ENCODE results near the gene BTBD2. TPM values are rescaled to one million over a fixed set of nuclear protein-coding genes. Genes with fewer than 3 reads are reported as not detected.
A peak's percentile ranks its signal among the peaks of the same experiment; 100 is the strongest.

The BTBD2 gene
- polyA plus RNA-seq, 3 donors, result 2.8 to 36.0 (median 3.3) TPM

- peaks cover 31 to 86% of the 10 kb centered on the region in 2 donors for H3K36me3 Mint-ChIP-seq
- no peaks in the 10 kb centered on the region for H3K4me1 Mint-ChIP-seq
- DNase-seq, result peak in 1 of 3 donors; percentile 3
- H2AFZ ChIP-seq (ENCODE audit: insufficient read depth, low read depth, low read length, poor library complexity, severe bottlenecking), result no peak overlapping the region
- no peaks in the 10 kb centered on the region for H3K9me3 ChIP-seq (replicated peaks in 1 of 2; ENCODE audit: control insufficient read depth in 1 of 2, insufficient read depth in 1 of 2, low read length in 2 of 2)
- H3K4me2 ChIP-seq (replicated peaks; ENCODE audit: extremely low read depth, low read length, poor library complexity, severe bottlenecking), result no peak overlapping the region
- no peaks in the 10 kb centered on the region for H3K4me1 ChIP-seq (ENCODE audit: control insufficient read depth in 1 of 2, insufficient read depth in 2 of 2, low read length in 2 of 2)
- no peak overlapping the region for H3K4me3 ChIP-seq (replicated peaks in 1 of 3; ENCODE audit: low read depth in 2 of 3, low read length in 3 of 3)
- peaks cover 64 to 81% of the 10 kb centered on the region in 2 donors for H3K36me3 ChIP-seq (replicated peaks in 1 of 2; ENCODE audit: control insufficient read depth in 1 of 2, insufficient read depth in 2 of 2, low read length in 2 of 2)
- peak overlapping the region in 2 of 7 donors; percentile 53 to 69 for H3K27ac Mint-ChIP-seq
- H3K79me2 ChIP-seq (ENCODE audit: insufficient read depth, low read length), result no peaks in the 10 kb centered on the region
- 86% methylated on average over 28 of the region's 42 CpGs for WGBS (ENCODE audit: insufficient coverage)
- no peaks in the 10 kb centered on the region for H3K9me3 Mint-ChIP-seq
- peaks cover 76% of the 10 kb centered on the region for H4K20me1 ChIP-seq (ENCODE audit: insufficient read depth, low read length)
- intact Hi-C loops (cut with micrococcal nuclease), result no loop called here
- H3K9ac ChIP-seq (ENCODE audit: insufficient read depth, low read length, poor library complexity, severe bottlenecking), result no peak overlapping the region
- peaks cover 0 to 2% (median 0%) of the 10 kb centered on the region in 3 donors for H3K27me3 Mint-ChIP-seq (ENCODE audit: low read depth in 3 of 3)
- no peak overlapping the region for H3K4me3 Mint-ChIP-seq
- no peaks in the 10 kb centered on the region for H3K27me3 ChIP-seq (ENCODE audit: control insufficient read depth in 2 of 2, insufficient read depth in 2 of 2, low read length in 2 of 2)
- no peak for TF ChIP-seq CTCF (IDR thresholded peaks at IDR 0.05)
- H3K27ac ChIP-seq (ENCODE audit: low read depth in 1 of 2, low read length in 2 of 2), result peak overlapping the region in 1 of 2 donors; percentile 14
Observed at GRCh38 chr19:1987197-1988187, 28.0 kb downstream of the BTBD2 start.

- intact Hi-C loops (cut with micrococcal nuclease), result no loop called here
- WGBS (ENCODE audit: insufficient coverage), result 92% methylated on average over 40 of the region's 42 CpGs
- H3K4me3 Mint-ChIP-seq, result no peak overlapping the region
Observed at GRCh38 chr19:1986357-1987162, 29.0 kb downstream of the BTBD2 start.

More at GRCh38 chr19:1986357-1987162, 29.0 kb downstream of the BTBD2 start:
- Histone ChIP-seq H4K20me1 (ENCODE audit: insufficient read depth, low read length) (peaks cover 76% of the 10 kb centered on the region), H3K27ac (ENCODE audit: low read depth in 1 of 2, low read length in 2 of 2) (no peak overlapping the region), H3K9me3 (replicated peaks in 1 of 2; ENCODE audit: control insufficient read depth in 1 of 2, insufficient read depth in 1 of 2, low read length in 2 of 2) (no peaks in the 10 kb centered on the region), H3K4me3 (replicated peaks in 1 of 3; ENCODE audit: low read depth in 2 of 3, low read length in 3 of 3) (no peak overlapping the region), H3K4me2 (replicated peaks; ENCODE audit: extremely low read depth, low read length, poor library complexity, severe bottlenecking) (no peak overlapping the region), H3K36me3 (replicated peaks in 1 of 2; ENCODE audit: control insufficient read depth in 1 of 2, insufficient read depth in 2 of 2, low read length in 2 of 2) (peaks cover 72 to 89% of the 10 kb centered on the region in 2 donors), H3K27me3 (ENCODE audit: control insufficient read depth in 2 of 2, insufficient read depth in 2 of 2, low read length in 2 of 2) (no peaks in the 10 kb centered on the region), H3K79me2 (ENCODE audit: insufficient read depth, low read length) (no peaks in the 10 kb centered on the region), H2AFZ (ENCODE audit: insufficient read depth, low read depth, low read length, poor library complexity, severe bottlenecking) (no peak overlapping the region), H3K4me1 (ENCODE audit: control insufficient read depth in 1 of 2, insufficient read depth in 2 of 2, low read length in 2 of 2) (no peaks in the 10 kb centered on the region), H3K9ac (ENCODE audit: insufficient read depth, low read length, poor library complexity, severe bottlenecking) (no peak overlapping the region)
- DNase-seq, result peak in 1 of 3 donors; percentile 2
- peaks cover 0 to 2% (median 0%) of the 10 kb centered on the region in 3 donors for H3K27me3 Mint-ChIP-seq (ENCODE audit: low read depth in 3 of 3)
- H3K36me3 Mint-ChIP-seq, result peaks cover 38 to 90% of the 10 kb centered on the region in 2 donors
- H3K4me1 Mint-ChIP-seq, result no peaks in the 10 kb centered on the region
- peak overlapping the region in 1 of 7 donors; percentile 64 for H3K27ac Mint-ChIP-seq
- TF ChIP-seq CTCF (IDR thresholded peaks at IDR 0.05), result no peak
- no peaks in the 10 kb centered on the region for H3K9me3 Mint-ChIP-seq
